HL-60 (cell line): ENCODE measurements around the gene PHKA2.

Experiments
- GABPA ChIP-seq: IDR thresholded peaks from 2 replicates; pipeline ENCODE4 v1.6.1; 2012; ENCODE audit warnings: low read depth
- POLR2AphosphoS5 ChIP-seq: IDR thresholded peaks from 2 replicates; pipeline ENCODE4 v1.6.1; 2012; ENCODE audit warnings: low read depth
- REST ChIP-seq: IDR thresholded peaks from 2 replicates; pipeline ENCODE4 v1.6.1; 2012; ENCODE audit warnings: low read depth; ENCODE audit not compliant: insufficient replicate concordance
- TF ChIP-seq, protein P1 (sequence below): IDR thresholded peaks from one replicate; pipeline ENCODE4 v1.5.1; 2011; ENCODE audit warnings: low read length, control low read depth, inconsistent platforms; ENCODE audit not compliant: insufficient read depth

DNA sequence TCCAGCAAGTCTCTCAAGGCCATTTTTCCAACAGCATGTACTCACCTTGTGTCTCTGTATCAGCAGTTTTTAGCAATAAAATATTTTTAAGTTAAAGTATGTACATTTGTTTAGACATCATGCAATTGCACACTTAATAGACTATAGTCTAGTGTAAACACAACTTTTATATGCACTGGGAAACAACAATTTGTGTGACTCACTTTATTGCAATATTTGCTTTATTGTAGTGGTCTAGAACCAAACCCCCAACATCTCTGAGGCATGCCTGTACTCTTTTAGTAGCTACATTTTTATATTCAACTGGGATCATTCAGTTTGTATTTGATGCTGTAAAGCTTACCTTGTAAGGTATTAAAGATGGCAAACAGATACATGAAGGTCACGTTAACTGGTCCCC is 14.7 kb upstream of the PHKA2 start:
- TF ChIP-seq, protein P1, sequence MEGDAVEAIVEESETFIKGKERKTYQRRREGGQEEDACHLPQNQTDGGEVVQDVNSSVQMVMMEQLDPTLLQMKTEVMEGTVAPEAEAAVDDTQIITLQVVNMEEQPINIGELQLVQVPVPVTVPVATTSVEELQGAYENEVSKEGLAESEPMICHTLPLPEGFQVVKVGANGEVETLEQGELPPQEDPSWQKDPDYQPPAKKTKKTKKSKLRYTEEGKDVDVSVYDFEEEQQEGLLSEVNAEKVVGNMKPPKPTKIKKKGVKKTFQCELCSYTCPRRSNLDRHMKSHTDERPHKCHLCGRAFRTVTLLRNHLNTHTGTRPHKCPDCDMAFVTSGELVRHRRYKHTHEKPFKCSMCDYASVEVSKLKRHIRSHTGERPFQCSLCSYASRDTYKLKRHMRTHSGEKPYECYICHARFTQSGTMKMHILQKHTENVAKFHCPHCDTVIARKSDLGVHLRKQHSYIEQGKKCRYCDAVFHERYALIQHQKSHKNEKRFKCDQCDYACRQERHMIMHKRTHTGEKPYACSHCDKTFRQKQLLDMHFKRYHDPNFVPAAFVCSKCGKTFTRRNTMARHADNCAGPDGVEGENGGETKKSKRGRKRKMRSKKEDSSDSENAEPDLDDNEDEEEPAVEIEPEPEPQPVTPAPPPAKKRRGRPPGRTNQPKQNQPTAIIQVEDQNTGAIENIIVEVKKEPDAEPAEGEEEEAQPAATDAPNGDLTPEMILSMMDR, result no peak
- no peak for TF ChIP-seq POLR2AphosphoS5
- TF ChIP-seq REST, result no peak
- no peak for TF ChIP-seq GABPA
